K562 (cell line): ENCODE results near the gene SERPINE1. TPM values are rescaled to one million over a fixed set of nuclear protein-coding genes. Genes with fewer than 3 reads are reported as not detected.

Experiments
- FOXK1 ChIP-seq: sonication (generic); formaldehyde crosslinking; IDR thresholded peaks from 2 replicates; pipeline ENCODE4 v1.8.0; 2022; ENCODE audit warnings: missing genetic modification reagents, mild to moderate bottlenecking, borderline replicate concordance
- MCM2 ChIP-seq: fragments of 450-650 bp; IDR thresholded peaks from 2 replicates; pipeline ENCODE4 v1.6.1; 2017; ENCODE audit warnings: low read depth, mild to moderate bottlenecking
- PYGO2 ChIP-seq: fragments of 450-650 bp; IDR thresholded peaks from 2 replicates; pipeline ENCODE4 v1.6.1; 2016; ENCODE audit warnings: mild to moderate bottlenecking, missing genetic modification characterization, moderate library complexity, missing compliant biosample characterization
- RBM15 ChIP-seq: fragments of 200-400 bp; formaldehyde crosslinking; IDR thresholded peaks from 2 replicates; pipeline ENCODE4 v1.6.1; 2018; ENCODE audit warnings: mild to moderate bottlenecking, low read length, moderate library complexity; ENCODE audit not compliant: insufficient read depth
- TFAM ChIP-seq: fragments of 250-450 bp; sonication (Bioruptor Pico); conservative IDR thresholded peaks from 2 replicates; pipeline ENCODE4 v1.5.0; 2021; ENCODE audit warnings: mild to moderate bottlenecking, moderate library complexity
- USF1 ChIP-seq: sonication (generic); formaldehyde crosslinking; IDR thresholded peaks from 2 replicates; pipeline ENCODE4 v1.9.0; 2022; ENCODE audit warnings: mild to moderate bottlenecking, missing genetic modification reagents
- ZNF41 ChIP-seq: fragments of 250-450 bp; sonication (Bioruptor Pico); conservative IDR thresholded peaks from 2 replicates; pipeline ENCODE4 v1.4.0; 2020; ENCODE audit warnings: mild to moderate bottlenecking
- polyA plus RNA-seq, 8 experiments: library from polyadenylated mRNA; depleted of rRNA in 4 of 8; stranded (reverse) in 5 of 8; unstranded in 3 of 8; fragments of >200 nt; fragmentation: Nextera tagmentation in 2 of 8; fragmentation: Illumina TruSeq in 1 of 8; extraction: Ambion mirVana in 2 of 8; extraction: Trizol in 1 of 8; gene quantifications; 2 replicates each; pipeline versions ENCODE4 v1.2.1 to v1.2.3, GENCODE V29; 2011 to 2014; ENCODE audit warnings: inconsistent platforms in 1 of 8, missing spikeins in 1 of 8
- total RNA-seq, 7 experiments: library from RNA; depleted of rRNA in 6 of 7; stranded (reverse); fragments of >200 nt in 6 of 7; fragmentation: Illumina TruSeq in 2 of 7; extraction: Trizol in 2 of 7; gene quantifications; 2 replicates each; pipeline versions ENCODE4 v1.2.1 to v1.2.3, GENCODE V29; 2011 to 2021; ENCODE audit warnings: low replicate concordance in 1 of 7
- TF ChIP-seq, protein P1 (sequence below): IDR thresholded peaks from 2 replicates; pipeline ENCODE4 v1.6.1; 2011; ENCODE audit warnings: borderline replicate concordance, low read depth, mild to moderate bottlenecking, moderate library complexity, low read length; ENCODE audit not compliant: insufficient read depth, poor library complexity, severe bottlenecking
- TF ChIP-seq, protein P2 (sequence below), 2 experiments: IDR thresholded peaks; 2 replicates each; pipeline ENCODE4 v1.6.1; 2012; ENCODE audit warnings: improper control_type of control experiment in 2 of 2, low read depth in 2 of 2, low read length in 2 of 2, borderline replicate concordance in 1 of 2

The SERPINE1 gene
- total and polyA plus RNA-seq, 9 of the 15 experiments (the other 6 are each of a cell fraction or from before 2014, with no cell fraction given), result 0.22 to 4.8 (median 0.91) TPM

- no peak for TF ChIP-seq FOXK1 (CRISPR knock-in tag)
- no peak for TF ChIP-seq RBM15
- TF ChIP-seq, protein P1, sequence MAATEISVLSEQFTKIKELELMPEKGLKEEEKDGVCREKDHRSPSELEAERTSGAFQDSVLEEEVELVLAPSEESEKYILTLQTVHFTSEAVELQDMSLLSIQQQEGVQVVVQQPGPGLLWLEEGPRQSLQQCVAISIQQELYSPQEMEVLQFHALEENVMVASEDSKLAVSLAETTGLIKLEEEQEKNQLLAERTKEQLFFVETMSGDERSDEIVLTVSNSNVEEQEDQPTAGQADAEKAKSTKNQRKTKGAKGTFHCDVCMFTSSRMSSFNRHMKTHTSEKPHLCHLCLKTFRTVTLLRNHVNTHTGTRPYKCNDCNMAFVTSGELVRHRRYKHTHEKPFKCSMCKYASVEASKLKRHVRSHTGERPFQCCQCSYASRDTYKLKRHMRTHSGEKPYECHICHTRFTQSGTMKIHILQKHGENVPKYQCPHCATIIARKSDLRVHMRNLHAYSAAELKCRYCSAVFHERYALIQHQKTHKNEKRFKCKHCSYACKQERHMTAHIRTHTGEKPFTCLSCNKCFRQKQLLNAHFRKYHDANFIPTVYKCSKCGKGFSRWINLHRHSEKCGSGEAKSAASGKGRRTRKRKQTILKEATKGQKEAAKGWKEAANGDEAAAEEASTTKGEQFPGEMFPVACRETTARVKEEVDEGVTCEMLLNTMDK, result no peak
- TF ChIP-seq PYGO2 (tag), result peak; percentile 66
- no peak for TF ChIP-seq MCM2
- TF ChIP-seq USF1 (CRISPR knock-in tag), result peak; percentile 69
- TF ChIP-seq TFAM (CRISPR knock-in tag), result no peak
- TF ChIP-seq, protein P2, sequence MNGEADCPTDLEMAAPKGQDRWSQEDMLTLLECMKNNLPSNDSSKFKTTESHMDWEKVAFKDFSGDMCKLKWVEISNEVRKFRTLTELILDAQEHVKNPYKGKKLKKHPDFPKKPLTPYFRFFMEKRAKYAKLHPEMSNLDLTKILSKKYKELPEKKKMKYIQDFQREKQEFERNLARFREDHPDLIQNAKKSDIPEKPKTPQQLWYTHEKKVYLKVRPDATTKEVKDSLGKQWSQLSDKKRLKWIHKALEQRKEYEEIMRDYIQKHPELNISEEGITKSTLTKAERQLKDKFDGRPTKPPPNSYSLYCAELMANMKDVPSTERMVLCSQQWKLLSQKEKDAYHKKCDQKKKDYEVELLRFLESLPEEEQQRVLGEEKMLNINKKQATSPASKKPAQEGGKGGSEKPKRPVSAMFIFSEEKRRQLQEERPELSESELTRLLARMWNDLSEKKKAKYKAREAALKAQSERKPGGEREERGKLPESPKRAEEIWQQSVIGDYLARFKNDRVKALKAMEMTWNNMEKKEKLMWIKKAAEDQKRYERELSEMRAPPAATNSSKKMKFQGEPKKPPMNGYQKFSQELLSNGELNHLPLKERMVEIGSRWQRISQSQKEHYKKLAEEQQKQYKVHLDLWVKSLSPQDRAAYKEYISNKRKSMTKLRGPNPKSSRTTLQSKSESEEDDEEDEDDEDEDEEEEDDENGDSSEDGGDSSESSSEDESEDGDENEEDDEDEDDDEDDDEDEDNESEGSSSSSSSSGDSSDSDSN (IDR thresholded peaks at IDR 0.05; ENCODE audit: borderline replicate concordance in 1 of 2, low read depth in 2 of 2, low read length in 2 of 2), result peak in 1 of 2 experiments; percentile 65; a peak in 1 of 4 replicates
- no peak for TF ChIP-seq ZNF41 (CRISPR knock-in tag)
Observed at GRCh38 chr7:101099969-101100781, 26.7 kb upstream of the SERPINE1 start (continued).
